HG02763 (cell line): ENCODE measurements around the gene GLCE.
"Not testable (repeated sequence)": the region's sequence is repeated elsewhere in the genome, so short reads cannot be mapped to it uniquely, and the experiment has no call there.

Source experiments
- ATAC-seq: cut with Tn5 transposase; IDR thresholded peaks from one replicate; pipeline ENCODE4 v1.9.1; 2021; ENCODE audit warnings: mild to moderate bottlenecking, moderate library complexity; ENCODE audit not compliant: unreplicated experiment

GLCE gene

DNA sequence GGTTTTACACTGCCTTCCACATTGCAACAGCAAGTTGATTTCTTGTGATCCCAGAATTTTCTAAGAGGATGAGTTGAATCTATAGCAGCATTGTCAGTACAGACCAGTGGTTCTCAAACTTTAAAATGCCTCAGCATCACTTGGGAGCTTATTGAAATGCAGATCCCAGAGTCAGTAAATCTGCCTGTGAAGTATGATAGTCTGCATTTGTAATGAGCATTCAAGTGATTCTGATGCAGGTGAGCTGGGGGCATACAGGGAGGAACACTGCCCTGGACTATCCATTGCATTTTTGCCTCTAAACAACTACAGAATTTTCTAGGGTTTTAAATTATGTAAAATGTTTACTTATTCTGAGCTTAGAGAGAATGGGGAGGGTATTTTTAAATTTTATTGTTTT is 110.8 kb downstream of the GLCE start:
- no peak for ATAC-seq

DNA sequence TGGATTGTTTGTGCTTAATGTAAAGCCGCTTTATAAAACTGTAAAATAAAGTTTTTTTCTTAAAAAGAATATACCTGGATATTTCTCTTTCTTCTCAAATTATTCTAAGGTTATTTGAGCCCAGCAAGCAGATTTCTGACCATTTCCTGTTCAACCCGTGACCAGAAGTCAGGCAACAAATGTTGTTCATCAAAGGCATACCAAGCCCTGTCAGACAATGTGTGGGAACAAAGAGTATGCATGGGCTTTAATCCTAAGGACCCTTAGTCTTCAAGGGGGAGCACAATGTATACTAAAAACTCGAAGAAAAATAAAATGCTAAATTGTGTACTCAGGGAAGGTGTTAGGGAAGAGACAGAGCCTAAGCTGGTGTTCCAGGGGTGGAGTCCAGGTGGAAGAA is 111.7 kb downstream of the GLCE start:
- no peak for ATAC-seq

DNA sequence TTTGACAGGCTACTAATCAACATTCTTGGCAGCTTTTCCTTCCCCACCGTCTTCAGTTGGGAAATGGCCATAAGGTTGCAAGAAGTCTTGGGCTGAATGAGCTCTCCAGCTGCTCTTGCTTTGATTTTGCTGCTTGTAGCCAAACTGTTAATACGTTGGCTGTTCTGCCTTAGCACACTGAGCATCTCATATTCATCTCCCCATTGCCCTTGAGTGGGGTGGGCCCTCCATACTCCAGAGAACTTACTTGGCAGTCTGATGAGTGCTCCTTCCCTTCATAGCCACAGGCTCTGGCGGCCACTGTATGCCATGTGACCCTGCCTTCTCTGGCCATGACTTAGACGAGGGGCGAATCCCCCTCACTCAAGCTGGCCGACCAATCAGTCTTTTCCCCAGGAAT is 112.5 kb downstream of the GLCE start:
- ATAC-seq, result no peak

DNA sequence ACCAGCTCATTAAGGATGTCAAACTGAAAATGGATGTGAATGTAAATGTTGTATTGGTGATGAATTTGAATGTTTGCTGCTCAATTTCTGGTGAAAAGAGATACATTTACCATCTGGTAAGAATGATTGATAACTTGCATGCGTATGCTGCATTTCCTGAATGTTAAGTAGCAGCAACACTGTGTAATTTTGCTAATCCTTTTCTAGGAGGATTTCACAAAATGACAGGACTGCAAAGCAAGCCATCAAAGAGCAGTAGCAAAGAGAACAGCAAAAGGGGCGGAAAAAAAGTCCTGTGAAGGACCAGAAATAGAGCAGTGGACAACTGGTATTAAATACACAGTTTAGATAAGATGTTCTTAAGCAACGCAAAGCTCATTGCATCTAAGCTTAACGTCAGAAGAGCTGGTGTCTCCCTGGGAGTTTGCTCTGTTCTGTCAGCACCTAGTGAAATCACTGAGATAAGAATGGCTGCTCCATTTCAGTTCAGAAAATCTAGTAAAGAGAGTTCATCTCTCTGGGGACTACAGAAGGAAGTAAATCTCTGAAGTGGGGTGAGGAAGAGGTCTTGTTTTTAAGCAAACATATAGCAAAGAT is 114.7 kb downstream of the GLCE start:
- ATAC-seq, result no peak

DNA sequence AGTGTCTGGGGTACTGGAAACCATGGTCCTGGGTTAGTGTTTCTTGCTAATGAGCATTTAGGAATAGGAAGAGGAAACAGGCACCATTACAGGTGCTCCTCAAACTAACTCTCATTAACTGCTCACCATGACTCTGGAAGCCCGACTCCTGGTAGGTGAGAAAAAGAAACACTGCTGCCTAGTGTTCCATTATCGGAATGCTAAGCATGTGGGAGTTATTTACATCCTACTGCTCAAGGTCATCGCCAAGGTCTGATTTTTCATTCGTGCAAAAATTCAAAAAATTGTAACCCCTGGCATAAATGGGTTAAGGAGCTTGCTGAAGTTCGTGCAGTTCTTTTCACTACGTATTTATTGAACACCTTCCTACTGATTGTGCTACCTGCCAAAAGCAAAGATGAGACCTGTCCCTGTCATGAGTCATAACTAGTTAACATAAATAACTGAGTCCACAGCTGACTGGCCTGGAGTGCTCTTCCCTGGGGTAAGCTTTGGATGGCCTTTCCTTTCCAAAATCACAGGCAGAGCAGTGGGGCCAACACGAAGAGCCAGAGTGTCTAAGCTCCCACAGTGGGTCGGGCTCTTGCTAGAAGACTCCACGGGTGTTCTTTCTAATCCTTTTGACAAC is 115.6 kb downstream of the GLCE start:
- ATAC-seq, result no peak

DNA sequence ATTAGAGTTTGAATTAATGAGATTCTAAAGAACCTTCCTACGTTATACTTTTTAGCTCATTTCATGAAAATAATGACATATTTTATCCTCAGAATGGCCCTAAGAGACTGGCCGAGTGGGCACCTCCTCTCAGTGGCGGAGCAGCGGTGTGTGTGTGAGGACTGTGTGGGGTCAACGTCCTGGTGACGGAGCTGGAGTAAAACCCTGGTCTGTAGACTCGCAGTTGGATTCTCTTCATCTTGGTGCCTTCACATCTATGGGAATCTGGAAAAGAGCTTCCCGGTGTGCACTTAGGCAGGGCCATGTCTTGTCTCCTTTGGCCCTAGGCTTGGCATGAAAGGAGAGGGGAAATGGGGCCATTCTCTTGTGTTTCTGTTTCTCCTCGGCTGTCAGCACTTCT is 116.9 kb downstream of the GLCE start:
- ATAC-seq, result no peak

DNA sequence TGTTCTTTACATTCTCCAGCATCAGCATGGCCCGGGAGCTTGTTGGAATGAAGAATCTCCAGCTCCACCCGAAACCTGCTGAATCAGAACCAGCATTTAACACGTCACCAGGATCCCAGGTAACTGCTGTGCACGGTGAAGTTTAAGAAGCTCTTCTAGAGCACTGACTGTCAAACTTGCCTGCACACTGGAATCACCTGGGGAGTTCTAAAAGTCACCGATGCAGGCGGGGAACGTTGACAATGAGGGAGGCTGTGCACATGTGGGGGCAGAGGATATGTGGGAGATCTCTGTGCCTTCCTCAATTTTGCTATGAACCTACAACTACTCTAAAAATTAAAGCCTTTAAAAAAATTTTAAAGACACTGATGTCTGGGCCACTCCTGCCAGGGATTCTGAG is 119.2 kb downstream of the GLCE start:
- no peak for ATAC-seq

DNA sequence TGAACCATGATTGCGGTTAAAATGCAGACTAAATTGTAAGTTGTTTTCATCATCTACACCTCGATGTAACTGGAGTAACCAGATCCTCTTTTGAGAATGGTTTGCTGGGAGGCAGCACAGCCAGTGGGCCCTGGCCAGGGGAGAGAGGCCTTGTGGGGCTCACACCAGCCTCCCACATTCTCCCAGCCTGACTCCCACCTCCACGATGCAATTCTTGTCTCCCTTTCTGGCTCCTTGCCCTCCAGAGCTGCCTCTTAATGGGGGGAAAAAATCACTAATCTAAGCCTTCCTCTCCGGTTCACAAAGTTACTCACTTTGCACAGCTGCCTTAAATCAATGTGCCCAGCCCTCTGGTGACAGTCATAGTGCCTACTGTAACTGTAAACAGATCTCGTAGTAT is 120.3 kb downstream of the GLCE start:
- ATAC-seq, result no peak

DNA sequence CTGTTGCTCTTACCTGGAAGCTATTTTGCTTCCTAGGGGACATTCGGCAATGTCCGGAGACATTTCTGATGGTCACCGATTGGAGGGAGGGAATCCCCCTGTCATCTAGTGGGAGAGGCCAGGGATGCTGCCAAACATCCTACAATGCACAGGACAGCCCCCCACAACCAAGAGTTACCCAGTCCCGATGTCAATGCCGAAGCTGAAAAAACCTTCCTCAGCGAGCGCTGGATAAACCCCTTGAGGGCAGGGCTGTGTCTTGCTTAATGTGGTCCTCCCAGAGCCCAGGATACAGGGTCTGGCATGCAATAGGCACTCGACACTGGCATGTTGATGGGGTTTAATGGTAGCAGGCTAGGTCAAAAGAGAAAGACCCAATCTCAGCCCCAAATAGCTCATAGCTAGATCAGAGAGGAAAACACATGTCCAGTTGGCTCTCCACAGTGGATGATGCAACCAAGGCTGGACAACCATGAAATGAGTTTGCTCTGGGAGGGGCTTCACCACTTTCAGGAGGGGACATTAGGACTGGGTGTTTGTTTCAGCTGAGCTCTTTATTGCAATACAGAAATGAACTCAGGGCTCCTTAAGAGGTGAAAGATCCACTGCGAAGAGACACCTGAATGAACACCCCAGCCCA is 121.8 kb downstream of the GLCE start:
- no peak for ATAC-seq

DNA sequence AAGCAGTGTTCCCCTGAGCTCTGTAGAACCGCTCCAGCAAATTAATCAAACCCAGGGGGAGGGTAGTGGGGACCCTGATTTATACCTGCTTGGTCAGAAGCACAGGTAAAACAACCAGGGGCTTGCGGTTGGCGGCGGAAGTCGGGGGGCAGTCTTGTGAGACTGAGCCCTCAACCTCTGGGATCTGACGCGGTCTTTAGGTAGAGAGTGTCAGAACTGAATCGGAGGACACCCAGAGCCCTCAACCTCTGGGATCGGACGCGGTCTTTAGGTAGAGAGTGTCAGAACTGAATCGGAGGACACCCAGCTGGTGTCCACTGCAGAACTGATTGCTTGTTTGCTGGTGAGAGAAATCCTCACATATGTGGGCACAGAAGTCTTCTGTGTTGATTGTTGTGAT is 125.4 kb downstream of the GLCE start:
- no peak for ATAC-seq

DNA sequence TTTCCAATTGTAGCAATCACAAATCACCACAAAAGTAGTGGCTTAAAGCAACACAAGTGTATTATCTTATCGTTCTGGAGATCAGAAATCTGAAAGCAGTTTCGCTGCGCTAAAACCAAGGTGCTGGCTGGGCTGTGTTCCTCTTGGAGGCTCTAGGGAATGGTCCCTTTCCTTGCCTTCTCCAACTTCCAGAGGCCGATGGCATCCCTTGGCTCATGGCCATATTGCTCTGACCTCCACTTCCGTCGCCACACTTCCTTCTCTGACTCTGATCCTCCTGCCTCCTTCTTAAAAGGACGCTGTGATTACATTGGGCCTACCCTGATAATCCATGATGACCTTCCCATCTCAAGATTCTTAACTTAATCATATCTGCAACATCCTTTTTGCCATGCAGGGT is 127.6 kb downstream of the GLCE start:
- no peak for ATAC-seq

DNA sequence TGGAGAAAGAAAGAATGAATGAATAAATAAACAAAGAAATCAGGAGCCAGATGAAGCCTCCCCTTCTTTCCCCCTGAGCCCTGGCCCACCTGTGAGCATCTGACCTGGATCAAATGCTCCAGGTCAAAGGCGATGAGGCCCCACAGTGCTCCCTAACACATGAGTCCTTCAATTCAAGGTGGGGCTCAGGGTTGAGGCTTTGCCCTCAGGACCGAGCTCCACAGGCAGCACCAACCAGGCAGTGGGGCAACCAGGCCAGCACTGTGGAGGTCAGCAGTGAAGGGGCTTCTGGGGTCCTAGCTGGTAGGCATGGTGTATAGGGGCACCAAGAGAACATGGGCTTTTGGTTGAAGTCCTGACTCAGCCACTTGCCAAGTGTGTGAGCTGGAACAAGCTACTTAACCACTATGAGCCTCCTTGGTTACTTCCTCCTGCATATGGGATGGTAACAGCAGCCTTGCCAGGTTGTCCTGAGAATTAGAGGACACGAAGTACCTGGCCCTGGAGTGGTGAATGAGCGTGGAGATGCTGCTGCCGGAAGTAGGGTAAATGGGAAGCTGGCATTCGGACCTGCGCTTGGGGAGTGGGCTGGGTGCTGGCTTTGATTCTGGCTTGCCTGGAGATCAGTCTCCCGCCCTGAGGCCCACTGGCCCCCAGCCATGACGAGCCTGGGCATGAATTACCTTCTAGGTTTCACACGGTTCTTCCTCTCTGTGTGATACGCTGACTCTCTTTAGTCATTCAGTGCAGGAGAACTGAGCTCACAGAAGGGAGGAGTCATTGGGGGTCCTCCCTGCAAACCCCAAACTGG is 128.3 kb downstream of the GLCE start:
- ATAC-seq, result no peak

DNA sequence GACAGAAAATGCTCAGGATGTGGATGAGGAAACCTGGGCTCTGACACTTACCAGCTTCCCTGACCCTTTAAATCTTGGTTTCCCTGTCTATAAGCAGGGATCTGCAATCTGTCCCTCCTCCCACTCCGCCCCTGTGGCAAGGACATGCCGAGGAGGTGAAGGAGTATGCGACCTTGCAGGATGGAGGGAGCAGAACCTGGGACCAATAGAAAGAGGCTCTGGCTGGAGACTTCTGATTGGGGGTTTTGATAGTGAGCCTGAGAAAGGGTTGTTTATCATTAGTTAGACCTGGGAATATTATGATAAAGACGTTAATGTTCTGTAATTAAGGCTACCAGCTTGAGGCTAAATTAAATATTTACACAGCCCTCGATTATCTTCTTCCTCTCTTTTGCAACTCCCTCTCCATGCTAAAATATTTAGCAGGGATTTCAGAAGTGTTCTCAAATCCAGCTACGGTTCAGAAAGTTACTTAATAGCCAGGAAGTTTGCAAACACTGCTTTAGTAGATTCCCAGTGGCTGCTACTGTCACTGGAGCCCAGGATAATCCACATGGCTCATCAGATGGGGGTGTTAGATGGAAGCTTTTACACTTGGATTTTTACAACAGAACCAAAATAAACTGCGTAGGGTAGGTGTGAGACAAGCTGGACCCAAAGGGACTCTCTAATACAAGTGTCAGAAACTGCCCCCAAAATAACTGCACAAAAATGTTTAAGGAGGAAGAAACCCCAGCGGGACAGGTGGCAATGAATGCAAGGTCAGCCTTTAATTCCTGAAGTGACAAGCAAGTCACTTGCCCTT is 129.1 kb downstream of the GLCE start:
- no peak for ATAC-seq

DNA sequence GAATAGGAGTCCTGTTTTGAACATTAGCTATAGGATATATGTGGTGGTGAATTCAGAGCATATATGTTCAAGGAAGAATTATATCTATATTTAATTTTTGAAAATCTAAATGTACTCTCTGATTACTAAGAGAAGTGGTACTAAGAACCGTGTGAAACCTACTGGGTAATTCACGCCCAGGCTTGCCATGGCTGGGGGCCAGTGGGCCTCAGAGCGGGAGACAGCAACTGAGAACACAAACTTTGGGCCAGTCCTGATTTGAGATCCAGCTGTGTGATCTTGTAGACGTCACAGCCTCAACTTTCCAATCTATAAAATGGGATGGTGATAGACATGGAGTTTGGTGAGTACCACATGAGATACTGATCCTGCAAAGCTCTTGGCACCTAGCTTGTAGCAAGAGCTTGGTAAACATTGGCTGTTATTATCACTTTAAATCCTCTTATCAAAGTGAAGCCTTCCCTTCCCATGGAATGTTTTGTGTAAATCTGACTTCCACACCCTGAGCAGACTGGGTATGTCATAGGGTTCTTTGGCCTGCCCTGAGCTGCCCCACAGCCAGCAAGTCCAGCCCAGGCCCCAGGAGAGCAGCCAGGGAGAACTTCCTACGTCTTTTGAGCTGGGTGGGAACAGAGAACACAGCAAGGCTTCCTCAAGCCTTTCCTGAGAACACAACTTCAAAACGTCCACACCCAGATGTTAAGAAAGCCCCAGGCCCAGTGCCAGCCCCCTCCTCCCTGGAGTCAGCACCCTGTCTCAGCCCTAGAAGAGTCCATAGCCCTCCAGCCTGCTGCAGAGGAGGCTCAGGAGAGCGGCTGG is 130.1 kb downstream of the GLCE start:
- no peak for ATAC-seq

DNA sequence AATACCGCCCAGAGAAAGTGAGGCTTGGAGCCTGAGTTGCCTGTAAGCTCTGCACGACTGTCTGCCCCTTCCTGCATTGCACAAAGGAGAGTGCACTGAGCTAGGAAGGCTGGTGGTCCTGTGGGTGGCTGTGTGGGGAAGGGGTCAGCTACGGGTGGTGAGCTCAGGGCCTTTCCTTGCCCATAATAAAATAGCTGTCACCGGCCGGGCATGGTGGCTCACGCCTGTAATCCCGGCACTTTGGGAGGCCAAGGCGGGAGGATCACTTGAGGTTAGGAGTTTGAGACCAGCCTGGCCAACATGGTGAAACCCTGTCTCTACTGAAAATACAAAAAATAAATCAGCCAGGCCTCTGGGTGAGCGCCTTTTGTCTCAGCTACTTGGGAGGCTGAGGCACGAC is 131.2 kb downstream of the GLCE start:
- ATAC-seq, result not testable (repeated sequence)

DNA sequence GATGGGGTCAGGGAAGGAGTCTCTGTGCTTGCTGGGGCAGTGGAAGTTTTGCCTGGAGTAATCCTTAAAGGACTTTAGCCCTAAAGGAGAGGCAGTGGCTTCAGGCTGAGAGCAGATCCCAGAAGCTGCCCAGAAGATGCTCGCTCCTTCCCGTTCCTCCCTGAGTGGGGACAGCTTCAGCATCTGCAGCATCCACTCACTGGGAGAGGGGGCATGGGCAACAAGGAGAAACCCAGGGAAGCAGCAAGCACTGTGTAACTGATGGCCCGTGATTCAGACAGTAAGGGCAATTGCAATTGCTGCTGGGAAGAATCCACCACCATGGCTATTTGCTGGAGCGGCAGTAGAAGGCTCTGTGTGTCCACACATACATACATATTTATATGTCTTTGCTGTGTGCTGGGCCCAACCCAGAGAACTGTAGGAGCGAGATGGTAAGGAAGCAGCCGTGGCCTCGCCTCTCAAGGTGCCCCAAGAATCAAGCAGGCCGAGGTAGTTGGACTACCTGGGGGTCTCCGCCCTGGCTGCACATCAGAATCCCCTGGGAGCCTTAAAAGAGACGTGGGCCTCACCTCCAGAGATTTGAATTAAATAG is 132.5 kb downstream of the GLCE start:
- ATAC-seq, result no peak

DNA sequence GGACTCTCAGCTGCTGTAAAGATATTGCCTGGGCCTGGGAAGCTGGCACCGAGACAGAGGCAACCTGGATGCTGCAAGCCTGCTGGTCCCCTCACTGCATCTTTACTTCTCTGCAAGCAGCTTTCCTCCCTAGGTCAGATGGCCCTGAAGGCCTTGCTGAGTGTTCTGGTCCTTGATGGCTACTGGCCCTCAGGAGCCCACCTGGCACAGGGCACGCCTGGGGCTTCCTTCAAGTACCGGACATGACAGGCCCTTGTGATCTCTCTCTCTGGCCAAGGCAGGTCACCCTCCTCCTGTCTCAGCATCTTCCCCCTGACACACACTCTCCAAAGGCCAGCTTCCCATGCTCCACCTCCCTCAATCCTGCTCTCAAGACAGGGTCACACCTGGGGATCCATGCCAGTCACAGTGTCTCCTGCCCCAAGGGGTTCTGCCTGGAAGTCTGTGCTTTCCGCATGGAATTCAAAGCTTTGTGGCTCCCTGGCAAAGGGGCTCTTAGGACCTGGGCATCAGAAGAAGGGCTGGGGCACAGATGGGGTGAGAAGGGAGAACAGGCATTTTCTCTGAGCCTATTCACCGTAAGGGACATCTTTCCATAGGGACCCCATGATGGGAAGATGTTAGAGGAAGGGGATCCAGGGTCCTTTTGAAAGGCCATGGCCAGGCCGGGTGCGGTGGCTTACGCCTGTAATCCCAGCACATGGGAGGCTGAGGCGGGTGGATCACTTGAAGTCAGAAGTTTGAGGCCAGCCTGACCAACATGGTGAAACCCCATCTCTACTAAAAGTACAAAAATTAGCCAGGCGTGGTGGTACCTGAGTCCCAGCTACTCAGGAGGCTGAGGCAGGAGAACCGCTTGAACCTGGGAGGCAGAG is 133.5 kb downstream of the GLCE start:
- no peak for ATAC-seq

DNA sequence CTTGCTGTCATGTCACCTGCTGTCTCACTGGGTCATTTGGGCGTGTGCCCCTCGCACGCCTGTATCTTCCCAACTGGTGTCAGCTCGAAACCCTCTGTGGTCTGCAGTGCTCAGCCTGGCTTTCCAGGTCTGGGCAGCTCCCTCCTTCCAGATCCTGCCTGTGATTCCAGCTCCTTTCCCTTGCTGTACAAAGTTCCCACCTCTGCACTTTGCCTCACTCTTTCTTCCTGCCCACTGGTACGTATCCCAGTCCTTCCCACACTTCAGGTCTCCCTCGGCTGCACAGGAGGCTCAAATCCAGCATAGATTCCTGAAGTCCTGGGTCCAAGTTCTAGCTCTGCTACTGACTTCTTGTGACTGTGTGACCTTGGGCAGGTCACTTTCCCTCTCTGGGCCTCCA is 136.2 kb downstream of the GLCE start:
- ATAC-seq, result no peak
